ENCODE results near the gene CCDC117.
"Not testable (repeated sequence)": the region's sequence is repeated elsewhere in the genome, so short reads cannot be mapped to it uniquely, and the experiment has no call there.

Gene CCDC117, protein sequence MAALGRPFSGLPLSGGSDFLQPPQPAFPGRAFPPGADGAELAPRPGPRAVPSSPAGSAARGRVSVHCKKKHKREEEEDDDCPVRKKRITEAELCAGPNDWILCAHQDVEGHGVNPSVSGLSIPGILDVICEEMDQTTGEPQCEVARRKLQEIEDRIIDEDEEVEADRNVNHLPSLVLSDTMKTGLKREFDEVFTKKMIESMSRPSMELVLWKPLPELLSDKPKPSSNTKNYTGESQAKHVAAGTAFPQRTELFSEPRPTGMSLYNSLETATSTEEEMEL

DNA sequence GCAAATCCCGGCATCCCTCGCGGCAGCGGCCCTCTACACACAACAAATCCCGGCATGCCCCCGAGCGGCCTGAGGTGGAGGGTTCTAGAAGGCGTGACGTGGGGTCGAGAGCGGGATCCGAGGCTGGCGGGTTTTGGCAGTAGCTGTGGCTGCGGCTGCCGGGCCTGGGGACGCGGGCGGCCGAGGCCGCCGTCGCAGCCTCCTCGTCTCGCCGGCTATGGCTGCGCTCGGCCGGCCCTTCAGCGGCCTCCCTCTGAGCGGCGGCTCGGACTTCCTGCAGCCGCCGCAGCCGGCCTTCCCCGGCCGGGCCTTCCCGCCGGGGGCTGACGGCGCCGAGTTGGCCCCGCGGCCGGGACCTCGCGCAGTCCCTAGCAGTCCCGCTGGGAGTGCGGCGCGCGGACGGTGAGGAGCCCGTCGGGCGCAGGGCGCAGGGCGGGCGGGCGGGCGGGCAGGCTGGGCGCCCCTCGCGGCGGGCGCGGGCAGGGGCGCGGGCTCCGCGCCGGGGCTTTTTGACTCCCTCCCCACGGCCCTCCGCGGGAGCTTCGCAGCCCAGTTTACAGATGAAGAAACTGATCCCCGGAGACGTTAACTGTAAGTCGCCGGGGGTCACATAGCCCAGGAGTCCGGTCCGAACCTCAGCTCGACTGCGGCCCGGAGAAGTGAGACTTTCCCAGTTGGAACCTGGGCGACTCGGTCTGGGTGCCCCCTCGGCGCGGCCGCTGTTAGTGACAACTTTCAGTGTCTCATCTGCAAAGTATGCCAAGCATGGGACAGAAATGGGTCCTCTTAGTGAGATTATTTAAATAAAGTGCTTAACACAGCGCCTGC, at the start of gene CCDC117:
Gene CCDC117, plus strand, starts transcription at position 63 of the 828 bp plus-strand sequence. Its CDS starts 155 bp downstream, at position 218.
- peak; percentile 96 for DNase-seq (ENCODE audit: low spot score)

DNA sequence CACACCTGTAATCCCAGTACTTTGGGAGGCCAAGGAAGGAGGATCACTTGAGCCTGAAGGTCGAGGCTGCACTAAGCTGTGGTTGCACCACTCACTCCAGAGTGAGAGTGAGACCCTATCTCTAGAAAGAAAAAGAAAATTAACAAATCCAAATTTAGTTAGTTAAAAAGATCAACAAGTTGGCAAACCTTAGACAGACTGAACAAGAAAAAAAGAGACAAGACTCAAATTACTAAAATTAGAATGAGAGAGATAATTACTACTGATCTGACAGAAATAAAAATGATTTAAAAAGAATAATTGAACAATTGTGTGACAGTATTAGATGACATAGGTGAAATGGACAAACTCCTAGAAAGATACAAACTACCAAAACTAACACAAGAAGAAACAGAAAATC, 44.5 kb upstream of the CCDC117 start:
- no peak for DNase-seq (ENCODE audit: low spot score)

DNA sequence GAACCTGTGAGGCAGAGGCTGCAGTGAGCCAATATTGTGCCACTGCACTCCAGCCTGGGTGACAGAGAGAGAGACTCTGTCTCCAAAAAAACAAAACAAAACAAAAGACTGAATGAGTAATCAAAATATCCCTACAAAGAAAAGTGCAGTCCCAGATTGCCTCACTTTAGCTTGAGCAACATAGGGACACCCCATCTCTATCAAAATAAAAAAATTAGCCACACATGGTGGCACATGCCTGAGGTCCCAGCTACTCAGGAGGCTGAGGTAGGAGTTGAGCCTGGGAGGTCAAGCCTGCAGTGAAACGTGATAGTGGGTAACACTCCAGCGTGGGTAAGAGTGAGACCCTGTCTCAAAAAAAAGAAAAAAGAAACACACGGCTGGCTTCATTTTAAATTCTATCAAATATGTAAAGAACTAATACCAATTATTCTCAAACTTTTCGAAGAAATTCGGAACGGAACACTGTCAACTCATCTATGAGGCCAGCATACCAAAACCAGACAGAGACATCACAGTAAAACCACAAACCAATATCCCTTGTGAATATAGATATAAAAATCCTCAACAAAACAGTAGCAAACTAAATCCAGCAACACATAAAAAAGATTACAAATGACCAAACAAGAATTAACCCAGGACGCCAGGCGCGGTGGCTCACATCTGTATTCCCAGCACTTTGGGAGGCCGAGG, 43.7 kb upstream of the CCDC117 start:
- DNase-seq (ENCODE audit: low spot score): no peak

DNA sequence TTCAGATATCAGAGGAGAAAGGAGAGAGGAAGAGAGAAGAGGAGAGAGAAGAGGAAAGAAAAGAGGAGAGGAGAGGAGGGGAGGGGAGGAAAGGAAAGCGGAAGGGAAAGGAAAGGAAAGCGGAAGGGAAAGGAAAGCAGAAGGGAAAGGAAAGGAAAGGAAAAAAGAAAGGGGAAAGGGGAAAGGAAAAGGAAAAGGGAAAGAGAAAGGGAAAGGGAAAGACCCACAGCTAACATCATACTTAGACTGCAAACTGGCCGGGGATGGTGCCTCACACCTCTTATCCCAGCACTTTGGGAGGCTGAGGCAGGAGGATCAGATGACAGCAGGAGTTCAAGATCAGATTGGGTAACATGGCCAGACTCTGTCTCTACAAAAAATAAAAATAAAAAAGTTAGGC, 42.3 kb upstream of the CCDC117 start:
- DNase-seq (ENCODE audit: low spot score): no peak

DNA sequence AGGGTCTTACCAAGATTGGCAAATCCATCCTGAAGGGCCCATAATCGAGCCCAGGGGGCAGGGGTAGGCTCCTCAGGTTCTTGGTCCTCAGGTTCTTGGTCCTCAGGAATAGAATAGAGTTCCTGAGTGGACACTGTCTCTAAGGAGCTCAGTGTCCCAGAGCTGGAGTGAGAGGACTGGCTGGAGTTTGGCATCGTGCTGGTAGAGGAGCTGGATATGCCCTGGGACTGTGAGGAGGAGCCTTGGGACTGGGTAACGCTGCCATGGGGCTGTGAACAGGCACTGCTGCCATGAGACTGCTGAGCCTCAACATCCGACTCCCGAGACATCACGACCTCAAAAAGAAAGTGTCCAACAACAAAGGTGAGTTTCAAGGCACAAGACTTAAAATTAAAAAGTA, 38.1 kb upstream of the CCDC117 start:
- no peak for DNase-seq (ENCODE audit: low spot score)

DNA sequence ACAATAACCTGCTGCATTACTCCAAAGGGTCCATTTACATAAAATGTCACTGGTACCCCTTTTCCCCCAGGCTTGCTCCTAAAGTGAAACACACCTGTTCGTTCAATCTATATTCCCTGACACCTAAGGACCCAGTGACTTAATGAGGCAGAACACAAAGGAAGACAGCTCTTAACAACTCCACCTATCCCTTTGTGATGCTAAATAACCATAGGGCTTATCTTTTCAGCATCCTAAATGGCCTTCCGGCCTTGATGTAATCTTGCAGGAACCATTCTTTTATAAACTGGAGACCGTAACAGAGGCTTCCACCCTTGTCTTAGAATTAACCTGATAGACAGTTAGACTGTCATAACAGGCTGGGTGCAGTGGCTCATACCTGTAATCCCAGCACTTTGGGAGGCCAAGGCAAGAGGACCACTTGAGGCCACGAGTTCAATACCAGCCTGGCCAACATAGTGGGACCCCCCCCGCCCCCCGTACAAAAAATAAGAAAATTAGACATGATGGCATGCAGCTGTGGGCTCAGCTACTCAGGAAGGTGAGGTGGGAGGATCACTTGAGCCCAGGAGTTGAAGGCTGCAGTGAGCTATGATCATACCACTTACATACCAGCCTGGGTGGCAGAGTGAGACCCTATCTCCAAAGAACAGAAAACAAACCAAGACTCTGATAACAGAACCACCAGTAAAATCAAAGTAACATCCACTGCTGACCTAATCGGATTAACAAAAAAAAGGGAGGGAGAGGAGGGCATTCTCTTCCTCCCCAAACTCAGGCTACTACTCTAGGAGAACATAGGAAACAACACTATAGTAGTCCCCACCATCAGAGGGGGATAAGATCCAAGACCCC, 36.0 kb upstream of the CCDC117 start:
- no peak for DNase-seq (ENCODE audit: low spot score)

DNA sequence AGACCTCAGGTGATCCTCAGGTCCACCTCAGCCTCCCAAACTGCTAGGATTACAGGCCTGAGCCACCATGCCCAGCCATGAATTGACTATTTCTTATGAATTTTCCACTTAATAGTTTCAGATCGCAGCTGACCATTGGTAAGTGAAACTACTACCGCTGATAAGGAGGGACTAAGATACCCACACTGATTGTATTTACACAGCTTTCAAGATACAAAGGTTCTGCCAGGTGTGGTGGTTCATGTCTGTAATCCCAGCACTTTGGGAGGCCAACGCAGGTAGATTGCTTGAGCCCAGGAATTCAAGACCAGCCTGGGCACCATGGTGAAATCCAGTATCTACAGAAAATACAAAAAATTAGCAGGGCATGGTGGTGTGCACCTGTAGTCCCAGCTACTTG, 34.8 kb upstream of the CCDC117 start:
- no peak for DNase-seq (ENCODE audit: low spot score)

DNA sequence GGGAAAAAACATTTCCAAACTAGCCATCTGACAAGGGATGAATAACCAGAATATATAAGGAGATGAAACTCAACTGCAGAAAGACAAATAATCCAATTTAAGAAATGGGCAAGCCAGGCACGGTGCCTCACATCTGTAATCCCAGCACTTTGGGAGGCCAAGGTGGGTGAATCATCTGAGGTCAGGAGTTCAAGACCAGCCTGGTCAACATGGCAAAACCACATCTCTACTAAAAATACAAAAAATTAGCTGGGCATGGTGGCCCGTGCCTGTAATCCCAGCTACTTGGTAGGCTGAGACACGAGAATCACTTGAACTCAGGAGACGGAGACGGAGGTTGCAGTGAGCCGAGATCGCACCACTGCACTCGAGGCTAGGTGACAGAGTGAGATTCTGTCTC, 33.6 kb upstream of the CCDC117 start:
- DNase-seq (ENCODE audit: low spot score): not testable (repeated sequence)

DNA sequence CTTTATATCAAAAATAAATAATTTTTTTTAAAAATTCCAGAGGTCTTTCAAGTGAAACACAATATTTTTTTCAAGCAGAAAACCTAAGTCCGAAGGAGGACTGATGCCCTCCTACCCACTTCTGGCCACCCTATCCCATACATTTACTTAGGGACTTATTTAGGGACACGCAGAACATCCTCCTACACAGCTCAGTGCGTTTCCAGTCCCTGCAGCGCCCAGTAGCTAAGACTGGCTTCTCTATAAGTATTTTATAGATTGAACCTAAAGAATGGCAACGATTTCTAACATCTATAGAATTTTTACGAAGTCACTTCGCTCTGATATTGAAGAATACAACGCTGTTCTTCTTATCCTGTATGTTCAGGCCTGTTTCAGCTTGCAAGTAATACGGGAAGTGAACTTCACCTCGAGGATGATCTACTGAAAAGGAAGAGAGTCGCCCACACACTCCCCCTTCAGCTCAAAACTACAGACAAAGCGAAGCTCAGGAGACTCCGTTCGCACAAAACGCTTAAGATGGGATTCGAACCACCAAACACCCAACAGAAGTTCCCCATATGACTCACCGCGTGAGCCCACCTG, 31.2 kb upstream of the CCDC117 start:
- DNase-seq (ENCODE audit: low spot score): no peak

DNA sequence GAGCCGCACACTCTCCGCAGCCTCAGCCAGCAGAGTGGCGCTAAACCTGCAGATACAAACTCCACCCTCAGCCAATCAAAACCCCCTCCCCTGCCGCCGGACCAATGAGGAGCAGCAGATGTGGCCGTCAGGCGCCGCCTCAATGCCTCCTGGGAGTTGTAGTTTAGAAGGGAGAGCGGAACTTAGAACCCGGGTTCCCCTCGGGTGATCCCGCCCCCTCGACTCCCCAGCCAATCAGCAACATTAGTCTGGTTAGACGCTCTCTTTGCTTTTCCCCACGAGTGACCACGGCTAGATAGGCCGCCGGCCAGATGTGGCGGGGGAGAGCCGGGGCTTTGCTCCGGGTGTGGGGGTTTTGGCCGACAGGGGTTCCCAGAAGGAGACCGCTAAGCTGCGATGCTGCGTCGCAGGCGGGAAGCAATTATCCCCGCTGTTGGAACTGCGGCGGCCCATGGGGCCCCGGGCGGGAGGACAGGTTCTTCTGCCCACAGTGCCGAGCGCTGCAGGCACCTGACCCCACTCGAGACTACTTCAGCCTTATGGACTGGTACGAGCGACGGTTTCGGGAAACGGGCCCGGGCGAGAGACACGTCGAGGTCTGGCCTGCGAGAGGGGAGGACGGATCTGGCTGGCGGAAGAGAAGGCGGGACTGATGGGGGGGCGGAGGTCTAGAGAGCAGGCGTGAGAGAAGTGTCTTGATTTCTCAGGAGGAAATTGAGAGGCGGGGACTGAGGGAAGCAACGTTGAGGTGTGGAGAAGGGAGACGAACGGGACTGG, 30.5 kb upstream of the CCDC117 start, which contains the start of the genes CHEK2 and HSCB:
Gene CHEK2, minus strand, starts transcription at position 36 of the 777 bp plus-strand sequence. CDS start 7,099 bp downstream, outside the sequence.
Gene HSCB, plus strand, starts transcription at position 255 of the 777 bp plus-strand sequence. Its CDS starts 57 bp downstream, at position 312.
- peak; percentile 98 for DNase-seq (ENCODE audit: low spot score)

DNA sequence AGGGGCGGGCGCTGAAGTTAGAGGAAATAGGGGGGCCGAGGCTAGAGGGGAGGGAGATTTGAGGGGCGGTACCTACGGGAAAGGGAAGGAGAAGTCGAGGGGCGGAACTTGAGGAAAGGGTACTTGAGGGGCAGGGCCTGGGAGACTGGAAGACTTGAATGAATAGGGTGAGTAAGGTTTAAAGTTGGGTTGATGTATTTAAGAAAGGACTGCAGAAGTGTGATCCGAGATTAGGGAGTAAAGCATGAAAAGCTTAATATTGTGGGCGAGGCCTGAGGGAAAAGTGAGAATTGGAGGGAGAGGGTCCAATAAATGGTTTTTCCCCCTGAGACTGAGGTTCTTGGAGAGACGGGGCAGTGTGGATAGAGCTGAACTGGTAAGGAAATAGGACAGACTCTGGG, 29.9 kb upstream of the CCDC117 start:
- peak; percentile 82 for DNase-seq (ENCODE audit: low spot score)

DNA sequence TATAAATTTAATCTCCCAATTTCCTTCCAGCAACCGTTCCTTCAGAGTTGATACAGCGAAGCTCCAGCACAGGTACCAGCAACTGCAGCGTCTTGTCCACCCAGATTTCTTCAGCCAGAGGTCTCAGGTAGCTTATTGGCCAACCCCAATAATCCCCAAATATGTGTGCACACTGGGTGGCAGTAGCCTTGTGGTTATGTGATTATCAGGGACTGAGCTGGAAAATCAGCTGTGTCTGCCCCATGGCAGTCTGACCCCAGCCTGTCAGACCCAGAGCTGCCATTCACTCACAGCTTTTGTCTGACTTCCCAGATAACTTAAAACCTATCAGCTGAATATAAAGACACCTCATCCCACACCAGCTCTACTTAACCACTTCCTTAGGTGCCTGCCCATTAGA, 28.6 kb upstream of the CCDC117 start:
- DNase-seq (ENCODE audit: low spot score): no peak

DNA sequence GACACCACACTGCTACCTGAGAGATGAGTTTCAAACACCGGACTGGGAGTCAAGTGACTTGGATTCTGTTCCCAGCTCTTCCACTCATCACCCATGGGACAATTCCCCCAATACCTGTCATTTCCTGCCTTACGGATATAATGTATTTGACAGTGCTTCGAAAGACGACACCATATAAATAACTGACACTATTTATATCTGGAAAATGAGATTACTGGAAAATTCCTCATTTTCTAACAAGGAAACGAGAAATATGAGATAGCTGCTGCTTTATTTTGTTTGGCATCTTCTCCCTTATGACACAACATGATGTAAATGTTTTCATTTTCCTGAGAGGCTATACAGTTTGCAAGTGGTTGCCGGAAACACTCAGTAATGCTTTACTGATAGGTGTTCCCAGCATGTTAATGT, 22.0 kb upstream of the CCDC117 start:
- DNase-seq (ENCODE audit: low spot score): no peak

DNA sequence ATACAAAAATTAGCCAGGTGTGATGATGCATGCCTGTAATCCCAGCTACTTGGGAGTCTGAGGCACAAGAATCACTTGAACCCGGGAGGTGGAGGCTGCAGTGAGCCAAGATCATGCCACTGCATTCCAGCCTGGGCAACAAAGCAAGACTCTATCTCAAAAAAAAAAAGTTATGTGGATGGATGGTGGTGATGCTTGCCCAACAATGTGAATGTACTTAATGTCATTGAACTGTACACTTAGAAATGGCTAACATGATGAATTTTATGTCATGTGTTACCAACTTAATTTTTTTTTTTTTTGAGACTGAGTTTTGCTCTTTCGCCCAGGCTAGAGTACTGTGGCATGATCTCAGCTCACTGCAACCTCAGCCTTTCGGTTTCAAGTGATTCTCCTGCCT, 18.0 kb upstream of the CCDC117 start:
- DNase-seq (ENCODE audit: low spot score): not testable (repeated sequence)

DNA sequence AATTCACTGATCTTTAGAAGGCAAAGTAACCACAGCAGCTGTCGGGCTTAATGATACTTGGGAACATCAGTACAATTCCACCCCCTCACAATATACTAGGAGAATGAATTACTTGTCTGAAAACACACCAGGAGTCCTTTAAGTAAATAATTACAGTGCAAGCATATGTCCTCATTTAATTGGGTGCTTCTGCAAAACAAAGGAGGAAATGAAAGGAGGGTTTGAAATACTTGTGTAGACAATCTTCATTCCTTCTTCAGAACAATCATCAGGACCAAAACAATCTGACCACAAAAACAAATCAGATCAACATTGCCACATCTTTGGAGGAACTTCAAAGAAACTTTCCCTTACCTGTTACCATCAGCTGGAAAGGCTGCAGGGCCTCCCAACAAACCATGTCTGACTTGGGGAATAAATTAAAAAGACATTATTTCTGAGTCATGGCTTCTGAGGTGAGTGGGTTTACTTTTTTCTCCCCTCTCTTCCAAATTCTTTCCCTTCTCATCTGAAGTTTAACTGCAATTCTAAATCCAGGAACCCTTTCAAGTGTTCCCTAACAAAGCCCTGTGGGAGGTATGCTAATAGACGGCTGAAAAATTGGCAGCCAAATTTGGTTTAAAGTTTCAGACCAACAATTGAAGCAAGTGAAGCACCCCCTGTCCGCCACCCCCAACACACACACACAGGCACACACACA, 12.5 kb upstream of the CCDC117 start:
- no peak for DNase-seq (ENCODE audit: low spot score)

DNA sequence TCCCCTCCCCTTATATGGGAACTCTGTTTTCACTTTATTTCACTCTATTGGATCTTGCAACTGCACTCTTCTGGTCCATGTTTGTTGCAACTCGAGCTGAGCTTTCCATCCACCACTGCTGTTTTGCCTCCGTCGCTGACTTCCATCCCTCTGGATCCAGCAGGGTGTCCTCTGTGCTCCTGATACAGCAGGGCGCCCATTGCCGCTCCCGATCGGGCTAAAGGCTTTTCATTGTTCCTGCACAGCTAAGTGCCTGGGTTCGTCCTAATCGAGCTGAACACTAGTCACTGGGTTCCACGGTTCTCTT, 11.1 kb upstream of the CCDC117 start:
- DNase-seq (ENCODE audit: low spot score): no peak

DNA sequence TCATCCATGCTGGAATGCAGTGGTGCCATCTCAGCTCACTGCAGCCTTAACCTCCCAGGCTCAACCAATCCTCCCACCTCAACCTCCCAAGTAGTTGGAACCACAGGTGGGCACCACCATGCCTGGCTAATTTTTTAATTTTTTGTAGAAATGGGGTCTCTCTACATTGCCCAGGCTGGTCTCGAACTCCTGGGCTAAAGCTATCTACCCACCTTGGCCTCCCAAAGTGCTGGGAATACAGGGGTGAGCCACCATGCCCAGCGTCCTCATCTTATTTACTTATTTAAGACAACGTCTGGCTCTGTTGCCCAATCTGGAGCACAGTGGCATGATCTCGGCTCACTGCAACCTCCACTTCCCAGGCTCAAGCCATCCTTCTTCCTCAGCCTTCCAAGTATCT, 10.5 kb upstream of the CCDC117 start:
- DNase-seq (ENCODE audit: low spot score): not testable (repeated sequence)

DNA sequence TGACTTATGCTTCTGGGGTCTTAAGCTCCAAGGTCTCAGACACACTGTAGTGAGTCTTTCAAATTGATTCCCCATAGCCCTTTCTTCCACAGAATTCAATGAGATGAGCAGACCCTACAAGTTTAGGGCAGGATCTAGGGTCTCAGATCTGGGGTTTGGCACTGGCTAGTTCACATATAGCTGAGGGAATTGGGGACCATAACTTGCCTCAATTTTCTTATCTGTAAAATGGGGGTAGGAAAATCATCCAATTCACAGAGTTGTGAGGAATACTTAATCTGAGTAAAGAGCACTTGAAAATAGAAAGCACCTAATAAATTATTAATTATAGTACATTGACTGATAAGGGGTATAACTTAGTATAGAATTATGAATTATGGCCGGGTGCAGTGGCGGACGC, 5.9 kb upstream of the CCDC117 start:
- DNase-seq (ENCODE audit: low spot score): no peak

DNA sequence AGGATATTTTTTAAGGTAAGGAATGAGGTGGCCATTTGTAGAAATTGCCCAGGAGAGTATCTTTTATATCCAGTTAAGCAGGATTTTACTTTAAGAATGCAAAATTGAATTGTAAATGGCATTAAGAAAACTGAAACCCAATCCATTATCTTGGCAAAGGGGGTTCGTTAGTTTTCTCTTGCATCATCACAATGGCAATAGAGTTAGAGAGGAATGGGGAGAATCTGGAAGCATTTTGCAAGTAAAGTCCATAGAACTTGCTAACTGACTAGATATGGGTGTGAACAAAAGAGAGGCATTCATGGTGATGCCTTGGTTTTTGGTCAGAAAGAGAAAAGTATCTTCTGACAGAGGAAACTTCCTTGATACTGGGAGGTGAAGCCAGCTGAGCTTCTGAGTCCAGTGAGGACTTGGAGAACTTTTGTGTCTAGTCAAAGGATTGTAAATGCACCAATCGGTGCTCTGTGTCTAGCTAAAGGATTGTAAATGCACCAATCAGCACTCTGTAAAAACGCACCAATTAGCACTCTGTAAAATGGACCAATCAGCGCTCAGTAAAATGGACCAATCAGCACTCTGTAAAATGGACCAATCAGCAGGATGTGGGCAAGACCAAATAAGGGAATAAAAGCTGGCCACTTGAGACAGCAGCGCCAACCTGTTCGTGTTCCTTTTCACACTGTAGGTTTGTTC, 3.6 kb upstream of the CCDC117 start:
- DNase-seq (ENCODE audit: low spot score): no peak
